CD4-positive, alpha-beta T cell (primary cell): ENCODE results near the gene LRRC58. TPM values are rescaled to one million over a fixed set of nuclear protein-coding genes. Genes with fewer than 3 reads are reported as not detected.

Source experiments
- ATAC-seq: fragments of 200-7000 bp; cut with Tn5 transposase; one replicate; pipeline ENCODE4 v1.10.0; 2022; ENCODE audit warnings: mild to moderate bottlenecking; ENCODE audit not compliant: poor library complexity
- CTCF ChIA-PET: fragments of 350-600 bp; sonication (Branson Sonifier 250); formaldehyde crosslinking; loops from one replicate; lab custom pipeline; 2021; ENCODE audit warnings: antibody characterized with exemption, inconsistent platforms; lab: Charles Lee
- POLR2A ChIA-PET: fragments of 350-600 bp; sonication (Branson Sonifier 250); formaldehyde crosslinking; loops from one replicate; lab custom pipeline; 2021; ENCODE audit warnings: antibody characterized with exemption, inconsistent platforms; lab: Charles Lee
- DNase-seq, 14 experiments: peaks; one replicate each; pipeline ENCODE4 v3.0.0-alpha.2; 2013 to 2020; ENCODE audit warnings: mixed read lengths in 2 of 14
- H3K27ac ChIP-seq, 2 donors: one replicate each; pipeline versions ENCODE4 v1.5.1 to v1.7.0; 2013; ENCODE audit warnings: low read length in 2 of 2, low read depth in 1 of 2, mild to moderate bottlenecking in 1 of 2
- H3K27me3 ChIP-seq, 2 experiments: 1 replicate in 1 of 2; 2 replicates in 1 of 2; pipeline versions ENCODE4 v1.6.1 to v1.7.0; 2013; ENCODE audit warnings: low read length in 2 of 2, control low read depth in 1 of 2, mild to moderate bottlenecking in 1 of 2, moderate library complexity in 1 of 2; ENCODE audit not compliant: insufficient read depth in 2 of 2, control insufficient read depth in 1 of 2
- H3K36me3 ChIP-seq: one replicate; pipeline ENCODE4 v1.6.1; 2013; ENCODE audit warnings: low read length, control low read depth; ENCODE audit not compliant: insufficient read depth
- H3K4me1 ChIP-seq: one replicate; pipeline ENCODE4 v1.6.1; 2013; ENCODE audit warnings: low read length, control low read depth; ENCODE audit not compliant: insufficient read depth
- H3K4me3 ChIP-seq: one replicate; pipeline ENCODE4 v1.5.1; 2013; ENCODE audit warnings: mild to moderate bottlenecking, low read length, moderate library complexity
- H3K9me3 ChIP-seq, 2 experiments: 1 replicate in 1 of 2; 2 replicates in 1 of 2; pipeline versions ENCODE4 v1.6.1 to v1.7.0; 2013; ENCODE audit warnings: low read length in 2 of 2, mild to moderate bottlenecking in 2 of 2, control low read depth in 1 of 2, moderate library complexity in 1 of 2; ENCODE audit not compliant: control insufficient read depth in 1 of 2, insufficient read depth in 1 of 2
- H3K27ac Mint-ChIP-seq: one replicate; pipeline ENCODE4 v1.8.0; 2020; ENCODE audit warnings: mixed read lengths
- H3K27me3 Mint-ChIP-seq: one replicate; pipeline ENCODE4 v1.8.0; 2021; ENCODE audit warnings: mixed read lengths
- H3K36me3 Mint-ChIP-seq: one replicate; pipeline ENCODE4 v1.8.0; 2021; ENCODE audit warnings: low read depth, mixed read lengths
- H3K4me1 Mint-ChIP-seq: one replicate; pipeline ENCODE4 v1.8.0; 2021; ENCODE audit warnings: low read depth, mixed read lengths
- H3K4me3 Mint-ChIP-seq: one replicate; pipeline ENCODE4 v1.8.0; 2020; ENCODE audit warnings: mild to moderate bottlenecking, mixed read lengths
- H3K9me3 Mint-ChIP-seq: one replicate; pipeline ENCODE4 v1.8.0; 2020; ENCODE audit warnings: mixed read lengths
- CTCF ChIP-seq: fragments of 200-600 bp; IDR thresholded peaks from one replicate; pipeline ENCODE4 v1.8.0; 2022; ENCODE audit warnings: antibody characterized with exemption, mild to moderate bottlenecking
- intact Hi-C, 2 experiments: fragments of 100-400 bp; cut with DNase I in 1 of 2; cut with micrococcal nuclease in 1 of 2; formaldehyde crosslinking; loops; one replicate each; pipeline versions ENCODE4 v1.15.1 to v1.9.0; 2023 to 2025; cut with DNase I, micrococcal nuclease
- total RNA-seq, 174 experiments: library from RNA in 2 of 174; stranded (reverse) in 2 of 174; gene quantifications; one replicate each; pipeline ENCODE4 v1.2.3 and lab custom pipeline; 2021 to 2026

The LRRC58 gene
- total RNA-seq, 2 experiments from 2014 or later: 16.6 to 17.7 TPM

GRCh38 chr3:120339362-120339761 lies 9.8 kb downstream of the LRRC58 start:
- ChIA-PET POLR2A (interaction anchor here (0.6 to 2.5 kb wide), 2 partner anchors 9 to 15 kb away, joined by 3 to 10 read pairs; partner anchors contain the start of gene LRRC58), CTCF (interaction anchor here (2.0 kb wide), 1 partner anchor 10 kb away, joined by 7 read pairs; the partner anchor contains the start of gene LRRC58)
- Histone ChIP-seq H3K36me3 (peaks cover 17% of the 10 kb centered on the region), H3K4me1 (peaks cover 7% of the 10 kb centered on the region), H3K27ac (no peak overlapping the region), H3K27me3 (no peaks in the 10 kb centered on the region), H3K9me3 (peaks cover 0 to 4% of the 10 kb centered on the region in 2 experiments), H3K4me3 (no peak overlapping the region)
- Mint-ChIP-seq H3K4me3 (no peak overlapping the region), H3K9me3 (peaks cover 4% of the 10 kb centered on the region), H3K36me3 (peaks cover 61% of the 10 kb centered on the region), H3K27ac (no peak overlapping the region), H3K4me1 (peaks cover 62% of the 10 kb centered on the region), H3K27me3 (no peaks in the 10 kb centered on the region)
- intact Hi-C loops: no loop called here
- ATAC-seq (no peak), DNase-seq (no peak)
- no peak for TF ChIP-seq CTCF

DNA sequence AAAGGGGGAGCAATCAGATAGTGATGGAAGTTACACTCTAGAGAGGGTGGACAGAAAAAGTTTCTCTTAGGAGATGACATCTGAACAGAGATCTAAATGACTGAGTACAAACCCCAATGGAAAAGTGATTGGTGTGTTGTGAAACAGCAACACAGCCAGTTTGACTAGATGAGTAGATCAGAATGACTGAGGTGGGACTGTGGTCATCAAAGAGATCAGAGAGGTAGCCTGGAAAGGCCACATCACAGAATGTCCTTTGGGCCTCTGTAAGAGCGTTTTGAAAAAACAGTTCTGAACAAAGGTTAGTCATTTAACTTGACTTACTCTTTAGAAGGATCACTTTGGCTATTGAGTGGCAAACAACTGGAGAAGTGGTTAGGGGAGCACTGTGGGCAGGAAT lies 10.6 kb downstream of the LRRC58 start:
- Mint-ChIP-seq H3K4me3 (no peak overlapping the region), H3K27ac (no peak overlapping the region), H3K9me3 (peaks cover 4% of the 10 kb centered on the region), H3K27me3 (no peaks in the 10 kb centered on the region), H3K36me3 (peaks cover 60% of the 10 kb centered on the region), H3K4me1 (peaks cover 55% of the 10 kb centered on the region)
- no peak overlapping the region for H3K27ac ChIP-seq
- H3K27me3 ChIP-seq: no peaks in the 10 kb centered on the region
- POLR2A ChIA-PET: interaction anchor here (2.9 kb wide), 1 partner anchor 11 kb away, joined by 8 read pairs; the partner anchor contains the start of gene LRRC58
- TF ChIP-seq CTCF: no peak
- peaks cover 7% of the 10 kb centered on the region for H3K4me1 ChIP-seq
- CTCF ChIA-PET: interaction anchor here (1.6 kb wide), 1 partner anchor 10 kb away, joined by 4 read pairs; the partner anchor contains the start of gene LRRC58
- intact Hi-C loops: no loop called here
- peaks cover 0 to 4% of the 10 kb centered on the region in 2 experiments for H3K9me3 ChIP-seq
- no peak for DNase-seq
- H3K36me3 ChIP-seq: peaks cover 22% of the 10 kb centered on the region
- no peak overlapping the region for H3K4me3 ChIP-seq
- no peak for ATAC-seq

- Histone ChIP-seq H3K36me3 (peaks cover 65% of the 10 kb centered on the region), H3K9me3 (no peaks in the 10 kb centered on the region), H3K27ac (no peak overlapping the region), H3K27me3 (no peaks in the 10 kb centered on the region), H3K4me3 (no peak overlapping the region), H3K4me1 (no peaks in the 10 kb centered on the region)
- Mint-ChIP-seq H3K4me1 (peaks cover 17% of the 10 kb centered on the region), H3K27me3 (no peaks in the 10 kb centered on the region), H3K36me3 (peaks cover 69% of the 10 kb centered on the region), H3K27ac (no peak overlapping the region), H3K9me3 (no peaks in the 10 kb centered on the region), H3K4me3 (no peak overlapping the region)
- no peak for TF ChIP-seq CTCF
- ChIA-PET CTCF (interaction anchor here (2.3 kb wide), 1 partner anchor 12 kb away, joined by 6 read pairs; no protein-coding TSS in a partner anchor), POLR2A (interaction anchor here (1.3 kb wide), 1 partner anchor 16 kb away, joined by 5 read pairs; the partner anchor contains the start of gene LRRC58)
- intact Hi-C loops: no loop called here
- no peak for ATAC-seq
- DNase-seq: no peak
Measured at GRCh38 chr3:120332646-120333045, 16.5 kb downstream of the LRRC58 start.
